Measurements from ENCODE around the gene GPD1.

GPD1 gene

DNA sequence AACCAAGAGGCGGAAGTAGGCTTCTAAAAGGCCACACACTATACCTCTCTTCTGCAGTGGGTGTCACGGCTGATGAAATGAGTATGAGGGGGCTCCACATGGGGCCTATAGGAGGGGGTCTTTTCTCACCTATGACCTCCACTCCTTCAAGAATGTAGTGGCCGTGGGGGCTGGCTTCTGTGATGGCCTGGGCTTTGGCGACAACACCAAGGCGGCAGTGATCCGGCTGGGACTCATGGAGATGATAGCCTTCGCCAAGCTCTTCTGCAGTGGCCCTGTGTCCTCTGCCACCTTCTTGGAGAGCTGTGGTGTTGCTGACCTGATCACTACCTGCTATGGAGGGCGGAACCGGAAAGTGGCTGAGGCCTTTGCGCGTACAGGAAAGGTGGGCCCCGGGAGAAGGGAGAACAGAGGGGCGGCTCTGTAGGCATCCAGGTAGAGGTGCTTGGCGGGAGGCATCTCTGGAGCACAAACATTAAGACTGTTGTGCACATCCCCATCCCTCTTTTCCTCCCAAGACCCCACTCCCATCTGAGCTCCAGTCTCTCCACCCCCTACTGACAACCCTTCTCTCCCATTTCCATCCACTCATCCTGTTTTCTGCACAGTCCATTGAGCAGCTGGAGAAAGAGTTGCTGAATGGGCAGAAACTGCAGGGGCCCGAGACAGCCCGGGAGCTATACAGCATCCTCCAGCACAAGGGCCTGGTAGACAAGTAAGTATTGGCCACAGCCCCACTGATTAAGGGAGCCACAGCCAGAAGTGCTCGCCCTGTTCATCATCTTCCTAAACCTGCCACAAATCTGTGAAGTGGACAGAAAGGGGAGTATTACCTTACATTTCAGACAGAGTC lies 3.8 kb downstream of the GPD1 start:
- DNase-seq (ENCODE audit: low spot score): no peak
- in situ Hi-C loops (cut with MboI; ENCODE audit: low sequenced_read_pairs, unreplicated experiment): no loop called here
- TF ChIP-seq, protein P1, sequence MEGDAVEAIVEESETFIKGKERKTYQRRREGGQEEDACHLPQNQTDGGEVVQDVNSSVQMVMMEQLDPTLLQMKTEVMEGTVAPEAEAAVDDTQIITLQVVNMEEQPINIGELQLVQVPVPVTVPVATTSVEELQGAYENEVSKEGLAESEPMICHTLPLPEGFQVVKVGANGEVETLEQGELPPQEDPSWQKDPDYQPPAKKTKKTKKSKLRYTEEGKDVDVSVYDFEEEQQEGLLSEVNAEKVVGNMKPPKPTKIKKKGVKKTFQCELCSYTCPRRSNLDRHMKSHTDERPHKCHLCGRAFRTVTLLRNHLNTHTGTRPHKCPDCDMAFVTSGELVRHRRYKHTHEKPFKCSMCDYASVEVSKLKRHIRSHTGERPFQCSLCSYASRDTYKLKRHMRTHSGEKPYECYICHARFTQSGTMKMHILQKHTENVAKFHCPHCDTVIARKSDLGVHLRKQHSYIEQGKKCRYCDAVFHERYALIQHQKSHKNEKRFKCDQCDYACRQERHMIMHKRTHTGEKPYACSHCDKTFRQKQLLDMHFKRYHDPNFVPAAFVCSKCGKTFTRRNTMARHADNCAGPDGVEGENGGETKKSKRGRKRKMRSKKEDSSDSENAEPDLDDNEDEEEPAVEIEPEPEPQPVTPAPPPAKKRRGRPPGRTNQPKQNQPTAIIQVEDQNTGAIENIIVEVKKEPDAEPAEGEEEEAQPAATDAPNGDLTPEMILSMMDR (IDR thresholded peaks at IDR 0.05; ENCODE audit: borderline replicate concordance, control extremely low read depth, extremely low read depth, insufficient read depth, missing control alignments): no peak

DNA sequence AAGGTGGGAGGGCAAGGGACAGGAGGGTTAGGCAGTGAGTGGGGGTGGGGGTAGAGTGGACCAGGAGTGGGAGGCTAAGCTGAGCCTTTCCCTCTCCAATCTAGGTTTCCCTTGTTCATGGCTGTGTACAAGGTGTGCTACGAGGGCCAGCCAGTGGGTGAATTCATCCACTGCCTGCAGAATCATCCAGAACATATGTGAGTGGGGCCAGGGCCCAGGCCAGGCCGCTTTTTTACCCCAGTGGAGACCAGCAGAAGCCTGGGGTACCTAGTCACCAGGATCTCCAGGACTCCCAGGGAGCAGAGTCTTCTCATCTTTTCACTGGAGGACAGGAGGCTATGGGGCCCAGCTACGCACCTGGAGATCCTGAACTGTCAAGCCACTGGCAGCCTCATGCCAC lies 5.5 kb downstream of the GPD1 start:
- no peak for DNase-seq (ENCODE audit: low spot score)
- in situ Hi-C loops (cut with MboI; ENCODE audit: low sequenced_read_pairs, unreplicated experiment): no loop called here
- TF ChIP-seq, protein P1 (IDR thresholded peaks at IDR 0.05; ENCODE audit: borderline replicate concordance, control extremely low read depth, extremely low read depth, insufficient read depth, missing control alignments): no peak

DNA sequence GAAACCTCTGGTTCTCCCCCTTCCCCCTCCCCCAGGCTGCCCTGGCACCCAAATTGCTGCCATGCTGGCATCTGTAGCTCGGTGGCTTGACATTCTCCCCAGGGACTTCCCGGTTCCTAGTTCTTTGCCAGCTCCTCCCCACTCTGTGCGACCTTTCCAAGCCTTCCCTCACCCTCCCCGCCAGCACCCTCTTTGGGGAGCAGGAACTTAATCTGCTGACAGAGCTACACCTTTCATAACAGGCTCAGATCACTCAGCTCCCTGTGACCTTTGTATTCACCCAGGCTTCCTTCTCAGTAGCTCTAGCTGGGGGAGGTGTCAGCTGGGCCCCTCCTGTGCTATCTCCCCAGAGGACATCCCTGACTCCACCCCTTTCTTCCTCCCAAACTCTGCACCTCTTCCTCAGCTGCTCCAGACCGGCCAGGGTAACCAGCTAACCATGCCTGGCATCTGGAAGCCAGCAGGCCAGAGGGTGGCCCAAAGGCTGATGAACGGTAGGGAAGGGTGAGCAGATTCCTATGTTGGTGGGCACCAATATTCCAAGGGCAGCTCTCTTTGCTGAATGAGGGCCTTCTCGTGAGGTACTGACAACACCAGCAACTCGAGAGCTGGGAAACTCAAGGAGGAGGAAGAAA lies 6.4 kb downstream of the GPD1 start:
- in situ Hi-C loops (cut with MboI; ENCODE audit: low sequenced_read_pairs, unreplicated experiment): no loop called here
- TF ChIP-seq, protein P1 (IDR thresholded peaks at IDR 0.05; ENCODE audit: borderline replicate concordance, control extremely low read depth, extremely low read depth, insufficient read depth, missing control alignments): no peak
- DNase-seq (ENCODE audit: low spot score): peak; percentile 66

DNA sequence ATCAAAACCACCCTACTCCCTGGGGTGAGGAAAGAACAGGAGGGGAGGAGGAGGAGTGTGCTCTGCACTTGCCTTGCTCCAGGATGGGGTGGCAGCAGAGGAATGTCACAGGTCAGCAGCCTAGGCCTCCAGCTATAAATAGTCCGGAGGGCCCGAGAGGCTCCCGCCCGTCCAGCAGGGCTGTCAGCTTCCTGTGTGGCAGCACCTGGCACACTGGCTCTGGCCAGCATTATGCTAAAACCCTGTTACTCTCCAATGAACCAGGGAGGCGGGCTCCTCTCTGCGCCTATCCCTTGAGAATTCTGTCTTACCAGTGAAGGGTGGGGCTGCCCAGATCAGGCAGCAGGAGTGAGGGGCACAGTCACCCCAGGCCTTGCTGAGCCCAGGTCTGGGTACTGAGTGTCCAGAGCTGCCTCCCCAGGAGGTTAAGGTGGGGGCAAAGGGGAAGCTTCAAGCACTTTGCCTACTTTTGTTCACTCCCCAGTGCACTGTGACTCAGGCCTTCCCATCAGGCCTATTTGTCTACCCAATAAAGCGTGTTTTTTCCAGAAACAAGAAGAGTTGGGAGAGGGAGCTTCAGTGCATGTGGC lies 7.0 kb downstream of the GPD1 start:
- TF ChIP-seq, protein P1 (IDR thresholded peaks at IDR 0.05; ENCODE audit: borderline replicate concordance, control extremely low read depth, extremely low read depth, insufficient read depth, missing control alignments): no peak
- peak; percentile 47 for DNase-seq (ENCODE audit: low spot score)
- in situ Hi-C loops (cut with MboI; ENCODE audit: low sequenced_read_pairs, unreplicated experiment): no loop called here

DNA sequence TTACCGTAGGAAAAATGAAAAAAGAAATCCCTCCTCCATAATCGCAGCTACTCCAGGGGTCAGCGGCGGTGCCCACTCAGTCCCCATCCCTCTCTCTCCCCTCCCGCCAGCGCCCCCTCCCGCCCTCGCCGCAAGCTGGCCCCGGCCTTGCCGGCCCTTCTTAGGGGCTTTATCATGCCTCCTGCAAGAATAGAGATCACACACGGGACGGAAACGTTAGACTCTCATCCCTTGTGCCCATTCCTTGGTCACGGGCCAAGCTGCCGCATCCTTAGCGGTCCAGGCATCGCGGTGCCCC lies 7.5 kb downstream of the GPD1 start:
- TF ChIP-seq, protein P1 (IDR thresholded peaks at IDR 0.05; ENCODE audit: borderline replicate concordance, control extremely low read depth, extremely low read depth, insufficient read depth, missing control alignments): no peak
- in situ Hi-C loops (cut with MboI; ENCODE audit: low sequenced_read_pairs, unreplicated experiment): no loop called here
- DNase-seq (ENCODE audit: low spot score): no peak

DNA sequence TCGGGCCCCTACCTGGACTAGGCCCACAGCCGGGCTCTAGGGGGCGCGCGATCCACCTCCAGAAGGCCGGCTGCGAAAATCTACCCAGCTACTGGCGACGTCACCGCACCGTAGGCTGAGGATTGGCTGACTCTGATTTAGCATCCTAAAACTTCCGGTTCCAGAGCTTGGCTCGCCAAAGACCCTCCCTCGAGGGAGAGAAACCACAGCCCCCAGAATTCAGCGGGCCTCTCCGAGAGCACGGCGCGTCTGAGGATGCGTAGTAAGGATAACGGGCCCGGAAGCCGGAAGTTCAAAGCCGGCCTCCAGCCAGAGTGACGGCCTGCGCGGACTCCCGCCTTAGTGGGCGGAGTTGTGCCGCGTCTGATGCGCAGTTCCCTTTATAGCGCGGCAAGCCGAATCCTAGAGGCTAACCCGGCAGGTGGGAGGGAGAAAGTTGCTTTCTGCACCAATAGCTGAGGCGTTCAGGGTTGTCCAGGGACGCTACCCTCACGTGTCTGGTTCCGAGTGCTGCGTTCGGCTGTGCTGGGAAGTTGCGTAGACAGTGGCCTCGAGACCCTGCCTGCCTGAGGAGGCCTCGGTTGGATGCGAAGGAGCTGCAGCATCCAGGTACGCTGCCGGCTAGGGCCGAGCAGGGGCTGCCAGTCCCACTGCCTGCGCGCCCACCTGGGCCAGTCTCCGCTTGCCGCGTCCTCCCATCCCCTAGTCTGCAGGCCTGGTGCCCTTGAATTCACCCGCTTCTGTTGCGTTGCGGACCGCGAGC lies 8.1 kb downstream of the GPD1 start, which contains the start of gene COX14:
TSS of gene COX14 (plus strand) at position 544 of the 763 bp plus-strand sequence. CDS start 7,808 bp downstream, outside the sequence.
- in situ Hi-C loops (cut with MboI; ENCODE audit: low sequenced_read_pairs, unreplicated experiment): no loop called here
- TF ChIP-seq, protein P1 (IDR thresholded peaks at IDR 0.05; ENCODE audit: borderline replicate concordance, control extremely low read depth, extremely low read depth, insufficient read depth, missing control alignments): peak; percentile 87
- DNase-seq (ENCODE audit: low spot score): peak; percentile 96

All from GM13976 (cell line).